SU-DHL-6 (cell line): ENCODE results near the gene POM121.
"Not testable (repeated sequence)": the region's sequence is repeated elsewhere in the genome, so short reads cannot be mapped to it uniquely, and the experiment has no call there.

Source experiments
- EZH2phosphoT487 ChIP-seq: fragments of 200-600 bp; sonication (generic), shearing (Covaris generic); conservative IDR thresholded peaks from 2 replicates; pipeline ENCODE4 v1.6.1; 2018; ENCODE audit warnings: mild to moderate bottlenecking, antibody characterized with exemption, low read length, moderate library complexity, mixed read lengths
- TF ChIP-seq, protein P1 (sequence below): fragments of 200-600 bp; sonication (generic); IDR thresholded peaks from one replicate; pipeline ENCODE4 v1.5.1; 2017; ENCODE audit warnings: antibody characterized with exemption, mild to moderate bottlenecking, low read length, moderate library complexity; ENCODE audit not compliant: insufficient read depth, poor library complexity, severe bottlenecking

DNA sequence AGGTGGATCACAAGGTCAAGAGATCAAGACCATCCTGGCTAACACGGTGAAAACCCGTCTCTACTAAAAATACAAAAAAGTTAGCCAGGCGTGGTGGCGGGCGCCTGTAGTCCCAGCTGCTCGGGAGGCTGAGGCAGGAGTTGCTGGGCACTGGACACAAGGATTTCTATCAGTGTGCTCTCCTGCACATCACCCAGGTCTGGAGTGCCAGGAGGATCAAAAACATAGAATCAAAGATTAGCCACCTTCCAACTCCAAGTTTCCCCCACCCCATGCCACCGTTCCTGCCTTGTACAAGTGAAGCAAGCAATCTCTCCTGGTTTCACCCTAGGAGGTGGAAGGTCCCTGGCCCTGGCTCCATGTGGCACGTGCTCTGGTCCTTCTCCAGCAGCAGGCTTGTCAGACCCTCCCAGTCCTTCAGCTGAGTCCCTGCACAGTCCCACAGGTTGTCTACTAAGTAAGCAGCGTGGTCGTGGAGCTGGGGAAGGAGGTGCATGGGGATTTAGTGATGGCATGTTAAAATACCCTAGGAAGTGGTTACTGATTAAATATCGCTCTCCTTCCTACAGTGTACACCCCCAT is 73.1 kb downstream of the POM121 start:
- TF ChIP-seq, protein P1, sequence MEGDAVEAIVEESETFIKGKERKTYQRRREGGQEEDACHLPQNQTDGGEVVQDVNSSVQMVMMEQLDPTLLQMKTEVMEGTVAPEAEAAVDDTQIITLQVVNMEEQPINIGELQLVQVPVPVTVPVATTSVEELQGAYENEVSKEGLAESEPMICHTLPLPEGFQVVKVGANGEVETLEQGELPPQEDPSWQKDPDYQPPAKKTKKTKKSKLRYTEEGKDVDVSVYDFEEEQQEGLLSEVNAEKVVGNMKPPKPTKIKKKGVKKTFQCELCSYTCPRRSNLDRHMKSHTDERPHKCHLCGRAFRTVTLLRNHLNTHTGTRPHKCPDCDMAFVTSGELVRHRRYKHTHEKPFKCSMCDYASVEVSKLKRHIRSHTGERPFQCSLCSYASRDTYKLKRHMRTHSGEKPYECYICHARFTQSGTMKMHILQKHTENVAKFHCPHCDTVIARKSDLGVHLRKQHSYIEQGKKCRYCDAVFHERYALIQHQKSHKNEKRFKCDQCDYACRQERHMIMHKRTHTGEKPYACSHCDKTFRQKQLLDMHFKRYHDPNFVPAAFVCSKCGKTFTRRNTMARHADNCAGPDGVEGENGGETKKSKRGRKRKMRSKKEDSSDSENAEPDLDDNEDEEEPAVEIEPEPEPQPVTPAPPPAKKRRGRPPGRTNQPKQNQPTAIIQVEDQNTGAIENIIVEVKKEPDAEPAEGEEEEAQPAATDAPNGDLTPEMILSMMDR, result not testable (repeated sequence)
- TF ChIP-seq EZH2phosphoT487, result not testable (repeated sequence)
